ENCODE measurements around the gene PLXNA2.
A peak's percentile ranks its signal among the peaks of the same experiment; 100 is the strongest.

The PLXNA2 gene

DNA sequence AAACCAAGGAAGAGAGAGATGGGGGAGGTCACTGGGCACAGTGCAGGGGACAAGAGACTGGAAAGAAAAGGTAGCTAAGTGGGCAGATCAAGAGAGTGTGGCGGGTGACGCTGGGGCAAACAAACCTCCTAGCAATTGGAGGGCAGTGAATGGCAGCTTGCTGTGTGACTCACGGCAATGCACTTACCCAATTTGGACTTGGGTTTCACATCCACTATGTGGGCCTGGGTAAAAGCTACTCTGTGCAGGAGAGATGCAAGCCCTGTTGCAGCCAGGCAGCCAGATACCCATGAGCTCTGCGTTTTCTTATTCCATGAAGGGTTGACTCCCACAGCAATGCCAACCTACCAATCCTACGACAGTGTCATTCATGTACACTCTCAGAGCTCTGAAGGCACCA is 9.5 kb downstream of the PLXNA2 start:
- Histone ChIP-seq H4K20me1 (ENCODE audit: insufficient read depth, low read length) (no peaks in the 10 kb centered on the region; the same call in 1 of the 2 replicates), H3K9me3 (ENCODE audit: insufficient read depth, low read length) (no peaks in the 10 kb centered on the region), H3K9ac (ENCODE audit: low read length) (peak overlapping the region; percentile 23), H2AFZ (ENCODE audit: low read depth, low read length) (no peak overlapping the region), H3K79me2 (ENCODE audit: low read length) (peaks cover 69% of the 10 kb centered on the region), H3K27me3 (ENCODE audit: low read depth, low read length) (no peaks in the 10 kb centered on the region), H3K36me3 (replicated peaks; ENCODE audit: low read depth, low read length) (peaks cover 4% of the 10 kb centered on the region), H3K27ac (ENCODE audit: low read length) (0 out of 2 replicates have a peak overlapping the region, but pooled peaks have one; percentile 7), H3K4me3 (ENCODE audit: low read length) (peak overlapping the region; percentile 68), H3K4me1 (ENCODE audit: low read length) (peaks cover 58% of the 10 kb centered on the region), H3K4me2 (ENCODE audit: low read length) (peak overlapping the region; percentile 89)
- TF ChIP-seq, protein P1, sequence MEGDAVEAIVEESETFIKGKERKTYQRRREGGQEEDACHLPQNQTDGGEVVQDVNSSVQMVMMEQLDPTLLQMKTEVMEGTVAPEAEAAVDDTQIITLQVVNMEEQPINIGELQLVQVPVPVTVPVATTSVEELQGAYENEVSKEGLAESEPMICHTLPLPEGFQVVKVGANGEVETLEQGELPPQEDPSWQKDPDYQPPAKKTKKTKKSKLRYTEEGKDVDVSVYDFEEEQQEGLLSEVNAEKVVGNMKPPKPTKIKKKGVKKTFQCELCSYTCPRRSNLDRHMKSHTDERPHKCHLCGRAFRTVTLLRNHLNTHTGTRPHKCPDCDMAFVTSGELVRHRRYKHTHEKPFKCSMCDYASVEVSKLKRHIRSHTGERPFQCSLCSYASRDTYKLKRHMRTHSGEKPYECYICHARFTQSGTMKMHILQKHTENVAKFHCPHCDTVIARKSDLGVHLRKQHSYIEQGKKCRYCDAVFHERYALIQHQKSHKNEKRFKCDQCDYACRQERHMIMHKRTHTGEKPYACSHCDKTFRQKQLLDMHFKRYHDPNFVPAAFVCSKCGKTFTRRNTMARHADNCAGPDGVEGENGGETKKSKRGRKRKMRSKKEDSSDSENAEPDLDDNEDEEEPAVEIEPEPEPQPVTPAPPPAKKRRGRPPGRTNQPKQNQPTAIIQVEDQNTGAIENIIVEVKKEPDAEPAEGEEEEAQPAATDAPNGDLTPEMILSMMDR (IDR thresholded peaks at IDR 0.05; ENCODE audit: low read depth, low read length) = no peak
- no peak for TF ChIP-seq EZH2phosphoT487 (IDR thresholded peaks at IDR 0.05; ENCODE audit: low read depth)

DNA sequence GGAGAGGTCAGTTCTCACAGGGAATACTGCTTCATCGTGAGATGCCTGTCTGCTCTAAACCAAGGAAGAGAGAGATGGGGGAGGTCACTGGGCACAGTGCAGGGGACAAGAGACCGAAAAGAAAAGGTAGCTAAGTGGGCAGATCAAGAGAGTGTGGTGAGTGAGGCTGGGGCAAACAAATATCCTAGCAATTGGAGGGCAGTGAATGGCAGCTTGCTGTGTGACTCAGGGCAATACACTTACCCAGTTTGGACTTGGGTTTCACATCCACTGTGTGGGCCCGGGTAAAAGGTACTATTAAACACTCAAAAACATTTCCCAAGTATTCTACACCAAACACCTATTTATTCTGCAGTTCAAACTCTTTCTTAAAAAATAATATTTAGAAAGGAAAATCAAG is 10.2 kb downstream of the PLXNA2 start:
- TF ChIP-seq EZH2phosphoT487 (IDR thresholded peaks at IDR 0.05; ENCODE audit: low read depth) = no peak
- TF ChIP-seq, protein P1 (IDR thresholded peaks at IDR 0.05; ENCODE audit: low read depth, low read length) = no peak
- peaks cover 4% of the 10 kb centered on the region for H3K36me3 ChIP-seq (replicated peaks; ENCODE audit: low read depth, low read length)
- peak overlapping the region; percentile 89; the same call in 1 of the 2 replicates for H3K4me2 ChIP-seq (ENCODE audit: low read length)
- H3K9ac ChIP-seq (ENCODE audit: low read length) = no peak overlapping the region
- no peak overlapping the region for H3K4me3 ChIP-seq (ENCODE audit: low read length)
- H2AFZ ChIP-seq (ENCODE audit: low read depth, low read length) = no peak overlapping the region
- H3K4me1 ChIP-seq (ENCODE audit: low read length) = peaks cover 51% of the 10 kb centered on the region
- no peak overlapping the region for H3K27ac ChIP-seq (ENCODE audit: low read length)
- no peaks in the 10 kb centered on the region for H3K9me3 ChIP-seq (ENCODE audit: insufficient read depth, low read length)
- peaks cover 63% of the 10 kb centered on the region for H3K79me2 ChIP-seq (ENCODE audit: low read length)
- no peaks in the 10 kb centered on the region; the same call in 1 of the 2 replicates for H4K20me1 ChIP-seq (ENCODE audit: insufficient read depth, low read length)
- no peaks in the 10 kb centered on the region for H3K27me3 ChIP-seq (ENCODE audit: low read depth, low read length)

GRCh38 chr1:208233546-208233945 is 10.6 kb downstream of the PLXNA2 start:
- Histone ChIP-seq H3K79me2 (ENCODE audit: low read length) (peaks cover 61% of the 10 kb centered on the region), H3K4me3 (ENCODE audit: low read length) (no peak overlapping the region), H3K27ac (ENCODE audit: low read length) (no peak overlapping the region), H3K4me2 (ENCODE audit: low read length) (no peak overlapping the region), H3K36me3 (replicated peaks; ENCODE audit: low read depth, low read length) (peaks cover 4% of the 10 kb centered on the region), H2AFZ (ENCODE audit: low read depth, low read length) (no peak overlapping the region), H3K9me3 (ENCODE audit: insufficient read depth, low read length) (no peaks in the 10 kb centered on the region), H3K27me3 (ENCODE audit: low read depth, low read length) (no peaks in the 10 kb centered on the region), H3K9ac (ENCODE audit: low read length) (no peak overlapping the region), H3K4me1 (ENCODE audit: low read length) (peaks cover 47% of the 10 kb centered on the region), H4K20me1 (ENCODE audit: insufficient read depth, low read length) (no peaks in the 10 kb centered on the region; the same call in 1 of the 2 replicates)
- TF ChIP-seq, protein P1 (IDR thresholded peaks at IDR 0.05; ENCODE audit: low read depth, low read length) = no peak
- TF ChIP-seq EZH2phosphoT487 (IDR thresholded peaks at IDR 0.05; ENCODE audit: low read depth) = no peak

GRCh38 chr1:208232662-208233038 is 11.5 kb downstream of the PLXNA2 start:
- peaks cover 52% of the 10 kb centered on the region for H3K79me2 ChIP-seq (ENCODE audit: low read length)
- no peak overlapping the region for H3K27ac ChIP-seq (ENCODE audit: low read length)
- H3K36me3 ChIP-seq (replicated peaks; ENCODE audit: low read depth, low read length) = no peaks in the 10 kb centered on the region
- H3K4me1 ChIP-seq (ENCODE audit: low read length) = peaks cover 41% of the 10 kb centered on the region
- H3K4me2 ChIP-seq (ENCODE audit: low read length) = no peak overlapping the region
- H3K4me3 ChIP-seq (ENCODE audit: low read length) = no peak overlapping the region
- no peak overlapping the region for H3K9ac ChIP-seq (ENCODE audit: low read length)
- H3K27me3 ChIP-seq (ENCODE audit: low read depth, low read length) = no peaks in the 10 kb centered on the region
- H4K20me1 ChIP-seq (ENCODE audit: insufficient read depth, low read length) = no peaks in the 10 kb centered on the region; the same call in 1 of the 2 replicates
- no peak overlapping the region for H2AFZ ChIP-seq (ENCODE audit: low read depth, low read length)
- TF ChIP-seq EZH2phosphoT487 (IDR thresholded peaks at IDR 0.05; ENCODE audit: low read depth) = no peak
- TF ChIP-seq, protein P1 (IDR thresholded peaks at IDR 0.05; ENCODE audit: low read depth, low read length) = no peak
- no peaks in the 10 kb centered on the region for H3K9me3 ChIP-seq (ENCODE audit: insufficient read depth, low read length)
